Thymus (tissue), 11 donors: ENCODE results near the gene WLS. TPM values are rescaled to one million over a fixed set of nuclear protein-coding genes. Genes with fewer than 3 reads are reported as not detected.

Source experiments
- DNase-seq, 9 donors: peaks; one replicate each; pipeline ENCODE4 v3.0.0-alpha.2; 2013; ENCODE audit warnings: low spot score in 9 of 9, low read depth in 6 of 9, missing footprints in 1 of 9
- H3K27ac ChIP-seq, 2 donors: one replicate each; pipeline ENCODE4 v1.5.1; 2013; ENCODE audit warnings: control low read depth in 1 of 2, low read depth in 1 of 2, low read length in 1 of 2, mild to moderate bottlenecking in 1 of 2, moderate library complexity in 1 of 2
- H3K27me3 ChIP-seq, 2 donors: one replicate each; pipeline ENCODE4 v1.5.1; 2013; ENCODE audit warnings: low read length in 1 of 2; ENCODE audit not compliant: control insufficient read depth in 2 of 2, insufficient read depth in 1 of 2
- H3K36me3 ChIP-seq, 2 donors: one replicate each; pipeline ENCODE4 v1.5.1; 2013; ENCODE audit warnings: low read length in 1 of 2, mild to moderate bottlenecking in 1 of 2, moderate library complexity in 1 of 2; ENCODE audit not compliant: control insufficient read depth in 2 of 2, insufficient read depth in 2 of 2
- H3K4me1 ChIP-seq, 2 donors: one replicate each; pipeline ENCODE4 v1.5.1; 2013; ENCODE audit warnings: low read length in 2 of 2; ENCODE audit not compliant: control insufficient read depth in 2 of 2, insufficient read depth in 2 of 2
- H3K4me3 ChIP-seq, 2 donors: one replicate each; pipeline ENCODE4 v1.5.1; 2013; ENCODE audit warnings: low read length in 2 of 2, control low read depth in 1 of 2, mild to moderate bottlenecking in 1 of 2
- H3K9me3 ChIP-seq, 2 donors: one replicate each; pipeline ENCODE4 v1.5.1; 2013; ENCODE audit warnings: low read length in 1 of 2, mild to moderate bottlenecking in 1 of 2; ENCODE audit not compliant: control insufficient read depth in 2 of 2, insufficient read depth in 1 of 2
- WGBS: extraction: QIAGEN DNeasy Blood & Tissue Kit; methylation state at CpG from one replicate; pipeline ENCODE4 v1.1.7; 2013; 5-methylcytosine and 5-hydroxymethylcytosine counted together
- polyA plus RNA-seq: library from polyadenylated mRNA; stranded (reverse); fragments of 200-250 nt; gene quantifications from one replicate; pipeline ENCODE4 v1.2.3, GENCODE V29; 2013
- total RNA-seq: library from RNA; stranded (reverse); fragments of 120-200 nt; gene quantifications from one replicate; pipeline ENCODE4 v1.2.4, GENCODE V29; 2013
- donor health status: healthy.

WLS gene
- total and polyA plus RNA-seq, 2 donors: 9.9 to 14.7 TPM

DNA sequence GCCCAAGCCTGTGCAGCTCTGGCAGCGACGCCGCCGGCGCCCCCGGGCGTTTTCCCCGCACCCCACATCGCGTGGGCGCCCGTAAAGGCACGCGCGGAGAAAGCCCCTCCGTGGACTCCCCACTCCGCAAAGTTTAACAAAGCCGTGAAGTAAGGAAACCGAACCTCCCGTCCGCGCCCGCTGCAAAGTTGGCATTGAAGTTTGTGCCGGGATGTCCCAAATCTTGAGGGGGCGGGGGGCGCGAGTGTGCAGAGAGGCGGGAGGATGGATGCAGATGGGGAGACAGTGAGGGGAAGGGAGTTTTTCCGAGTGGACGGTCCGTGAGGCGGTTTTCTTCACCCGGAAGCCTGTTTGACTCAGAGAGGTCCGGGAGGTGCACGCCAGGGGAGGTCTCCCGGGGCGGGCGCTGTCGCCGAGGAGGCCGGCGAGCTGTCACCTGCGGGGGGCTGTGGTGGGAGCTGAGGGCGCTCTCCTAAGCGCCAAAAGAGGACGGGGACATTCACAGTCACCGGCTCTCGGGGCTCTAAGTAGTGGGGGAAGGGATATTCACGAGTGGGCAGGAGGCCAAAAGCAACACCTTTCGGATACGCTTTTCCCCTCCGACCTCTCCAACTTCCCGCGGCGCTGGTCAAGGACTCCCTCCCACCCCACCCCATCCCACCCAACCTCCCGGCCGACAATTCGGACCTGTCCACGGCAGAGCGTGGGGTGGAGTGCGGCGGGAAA lies 1.3 kb downstream of the WLS start:
- no peak for DNase-seq
- WGBS: 3% methylated on average over 62 of the region's 62 CpGs
- H3K9me3 ChIP-seq: no peaks in the 10 kb centered on the region
- peak overlapping the region in 1 of 2 donors; percentile 59 for H3K27ac ChIP-seq
- no peaks in the 10 kb centered on the region for H3K4me1 ChIP-seq
- H3K36me3 ChIP-seq: no peaks in the 10 kb centered on the region
- H3K27me3 ChIP-seq: peaks cover 50 to 65% of the 10 kb centered on the region in 2 donors
- H3K4me3 ChIP-seq: peak overlapping the region; percentile 32 to 37

DNA sequence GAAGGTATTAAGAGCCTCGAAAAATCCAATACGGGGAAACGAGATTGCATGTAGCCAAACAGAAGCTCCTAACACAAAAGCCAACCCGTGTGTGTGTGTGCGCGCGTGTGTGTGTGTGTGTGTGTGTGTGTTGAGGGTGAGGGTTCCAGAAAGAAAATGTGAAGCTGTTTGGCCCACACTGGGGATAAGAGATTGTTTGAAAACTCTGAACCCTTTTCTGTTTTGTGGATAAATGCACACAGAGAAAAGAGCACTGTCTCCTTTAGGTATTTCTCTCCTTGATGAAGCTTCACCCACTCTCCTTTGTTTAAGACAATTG lies 1.9 kb downstream of the WLS start:
- no peaks in the 10 kb centered on the region for H3K4me1 ChIP-seq
- H3K27me3 ChIP-seq: peaks cover 50 to 63% of the 10 kb centered on the region in 2 donors
- 36% methylated on average over 7 of the region's 7 CpGs for whole genome bisulfite sequencing
- H3K36me3 ChIP-seq: no peaks in the 10 kb centered on the region
- no peak overlapping the region for H3K4me3 ChIP-seq
- no peaks in the 10 kb centered on the region for H3K9me3 ChIP-seq
- H3K27ac ChIP-seq: no peak overlapping the region
- DNase-seq: no peak

DNA sequence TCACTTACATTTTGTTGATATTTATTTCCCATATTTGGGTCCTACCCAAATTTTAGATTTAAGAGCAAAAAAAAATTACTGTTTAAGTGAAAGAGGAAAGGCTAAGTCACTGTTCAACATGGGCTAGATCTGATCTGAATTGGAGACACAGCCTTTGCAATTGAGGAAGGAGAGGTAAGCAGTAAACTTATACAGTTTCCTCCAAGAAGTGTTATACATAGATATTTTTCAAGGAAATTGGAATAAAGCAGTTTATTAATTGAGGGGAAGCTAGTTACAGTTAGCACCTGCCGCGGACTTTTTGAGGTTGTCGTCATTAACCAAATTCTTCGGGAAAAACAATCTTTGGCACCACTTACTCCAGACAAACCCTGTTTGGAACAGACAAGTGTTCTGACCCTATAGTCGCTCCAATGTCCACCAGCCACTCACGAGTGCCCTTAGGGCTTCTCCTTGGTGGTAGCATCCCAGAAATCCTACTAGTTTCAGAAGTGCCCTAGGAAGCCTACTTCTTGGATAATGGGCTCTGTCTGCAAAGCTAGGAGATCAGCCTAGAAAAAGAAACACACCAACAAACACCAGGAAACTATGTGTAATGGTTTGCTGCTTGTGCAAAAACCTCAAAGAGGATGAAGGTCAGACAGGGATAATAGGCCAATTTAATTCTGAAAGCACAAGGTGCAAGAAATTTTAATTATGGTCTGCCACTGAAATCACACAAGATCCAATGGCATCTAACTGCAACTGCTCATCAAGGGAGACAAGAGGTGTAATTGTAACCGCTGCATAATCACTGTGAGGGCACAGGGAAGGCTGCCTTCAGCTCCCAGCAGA lies 2.5 kb downstream of the WLS start:
- WGBS: 71% methylated on average over 7 of the region's 7 CpGs
- DNase-seq: no peak
- Histone ChIP-seq H3K9me3 (no peaks in the 10 kb centered on the region), H3K4me3 (no peak overlapping the region), H3K36me3 (no peaks in the 10 kb centered on the region), H3K27me3 (peaks cover 50 to 61% of the 10 kb centered on the region in 2 donors), H3K27ac (no peak overlapping the region), H3K4me1 (no peaks in the 10 kb centered on the region)

DNA sequence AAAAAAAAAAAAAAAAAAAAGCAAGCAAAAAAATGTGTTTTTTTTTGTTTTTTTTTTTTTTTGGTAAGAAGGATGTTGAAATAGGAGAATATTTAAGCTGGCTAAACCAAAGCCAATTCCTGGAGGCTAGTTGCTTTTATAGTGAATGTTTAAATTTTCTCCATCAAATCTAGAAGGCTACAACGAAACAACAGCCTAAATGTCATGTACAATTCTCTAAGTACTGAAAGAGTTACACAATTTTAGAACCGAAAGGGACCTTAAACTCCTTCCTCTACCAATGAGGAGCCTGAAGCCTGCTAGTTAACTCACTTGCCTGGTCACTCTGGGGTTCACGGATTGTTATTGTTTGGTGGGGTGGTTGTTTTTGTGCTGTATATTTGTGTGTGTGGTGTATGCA lies 3.5 kb downstream of the WLS start:
- Histone ChIP-seq H3K4me3 (no peak overlapping the region), H3K4me1 (no peaks in the 10 kb centered on the region), H3K27ac (no peak overlapping the region), H3K36me3 (no peaks in the 10 kb centered on the region), H3K9me3 (no peaks in the 10 kb centered on the region), H3K27me3 (peaks cover 47 to 55% of the 10 kb centered on the region in 2 donors)
- DNase-seq: no peak
- WGBS: 85% methylated on average over 3 of the region's 3 CpGs

DNA sequence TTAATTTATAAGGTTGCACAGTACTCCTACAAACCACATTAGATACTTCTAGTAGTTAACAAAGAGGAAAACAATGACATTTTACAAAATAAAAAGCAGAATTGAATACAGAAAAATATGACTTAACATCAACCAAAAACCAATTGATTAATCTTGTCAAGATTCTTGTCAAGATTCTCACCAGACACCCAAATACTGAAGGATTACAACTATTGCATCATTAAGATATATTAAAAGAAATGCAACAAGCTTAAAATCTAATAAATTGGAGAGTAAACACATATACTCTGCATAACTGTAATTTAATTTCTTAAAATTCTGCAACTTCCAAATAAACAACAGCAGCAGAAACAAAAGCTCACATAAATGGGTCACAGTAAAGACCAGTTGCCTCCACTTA lies 4.7 kb downstream of the WLS start:
- DNase-seq: no peak
- Histone ChIP-seq H3K27ac (no peak overlapping the region), H3K4me1 (no peaks in the 10 kb centered on the region), H3K9me3 (no peaks in the 10 kb centered on the region), H3K4me3 (no peak overlapping the region), H3K27me3 (peaks cover 34 to 44% of the 10 kb centered on the region in 2 donors), H3K36me3 (no peaks in the 10 kb centered on the region)

DNA sequence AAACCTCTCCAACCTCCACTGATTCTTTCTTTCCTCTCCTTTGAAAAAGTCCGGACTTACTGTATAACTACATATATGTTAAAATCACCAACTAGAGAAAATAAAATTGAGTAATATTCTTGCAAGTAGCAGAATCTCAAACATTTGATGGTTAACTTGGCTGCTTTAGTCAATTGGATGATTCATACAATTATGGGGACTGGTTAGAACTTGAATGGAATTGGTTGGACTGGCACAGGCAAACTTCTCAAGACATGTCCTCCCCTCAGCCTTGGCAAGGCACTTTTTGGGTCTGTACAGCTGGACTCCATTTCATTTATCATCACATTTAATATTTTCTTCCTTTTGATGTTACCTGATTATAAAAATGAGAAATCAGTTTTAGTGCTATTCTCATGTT lies 6.5 kb downstream of the WLS start:
- H3K36me3 ChIP-seq: no peaks in the 10 kb centered on the region
- no peaks in the 10 kb centered on the region for H3K4me1 ChIP-seq
- no peak for DNase-seq
- no peaks in the 10 kb centered on the region for H3K9me3 ChIP-seq
- H3K27me3 ChIP-seq: peaks cover 16 to 25% of the 10 kb centered on the region in 2 donors
- WGBS: 98% methylated on average over 1 of the region's 1 CpG
- no peak overlapping the region for H3K27ac ChIP-seq
- no peak overlapping the region for H3K4me3 ChIP-seq

DNA sequence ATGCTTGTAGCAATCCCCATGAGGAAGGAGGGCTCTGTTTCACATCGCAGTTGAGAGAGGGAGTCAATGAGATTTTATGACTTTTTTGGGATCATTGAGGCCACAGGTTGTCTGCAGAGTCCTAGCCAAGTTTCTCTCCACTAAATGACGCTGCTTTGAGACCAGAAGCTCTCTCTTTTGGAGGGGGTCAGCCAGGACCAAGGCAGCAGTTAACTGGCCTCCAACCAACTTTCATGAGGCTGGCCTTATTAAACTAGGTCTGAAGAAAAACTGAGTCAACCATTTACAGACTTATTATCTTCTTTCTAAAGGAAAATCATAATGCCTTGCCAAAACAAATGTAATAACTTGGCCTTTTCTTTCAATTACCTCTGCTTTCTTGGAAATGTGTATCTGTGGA lies 8.6 kb downstream of the WLS start:
- 74% methylated on average over 2 of the region's 2 CpGs for WGBS
- H3K4me3 ChIP-seq: no peak overlapping the region
- peaks cover 0 to 6% of the 10 kb centered on the region in 2 donors for H3K27me3 ChIP-seq
- no peaks in the 10 kb centered on the region for H3K4me1 ChIP-seq
- H3K36me3 ChIP-seq: no peaks in the 10 kb centered on the region
- no peak for DNase-seq
- no peaks in the 10 kb centered on the region for H3K9me3 ChIP-seq
- H3K27ac ChIP-seq: no peak overlapping the region

DNA sequence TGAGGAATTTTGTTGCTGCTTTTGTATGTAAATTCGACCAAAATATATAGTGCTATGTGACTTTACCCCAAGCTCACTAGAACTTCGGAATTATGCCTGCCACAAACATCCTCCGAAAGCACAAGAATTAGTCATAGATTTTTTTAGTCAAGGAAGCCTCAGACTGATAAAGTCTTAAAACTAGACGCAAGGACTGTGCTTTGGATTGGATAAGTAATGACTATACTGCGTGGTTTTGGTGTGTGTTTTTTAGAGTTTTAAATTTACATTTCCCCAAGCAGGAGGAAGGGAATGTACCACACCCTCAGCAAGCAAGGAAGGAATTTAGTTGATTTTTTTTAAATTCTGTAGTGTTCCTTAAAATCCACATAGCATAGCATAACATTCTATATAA lies 10.3 kb downstream of the WLS start:
- Histone ChIP-seq H3K9me3 (no peaks in the 10 kb centered on the region), H3K27ac (no peak overlapping the region), H3K36me3 (no peaks in the 10 kb centered on the region), H3K4me1 (no peaks in the 10 kb centered on the region), H3K4me3 (no peak overlapping the region), H3K27me3 (peaks cover 0 to 3% of the 10 kb centered on the region in 2 donors)
- WGBS: 75% methylated on average over 5 of the region's 5 CpGs
- no peak for DNase-seq
